ENCODE measurements around the gene ABI3.

DNA sequence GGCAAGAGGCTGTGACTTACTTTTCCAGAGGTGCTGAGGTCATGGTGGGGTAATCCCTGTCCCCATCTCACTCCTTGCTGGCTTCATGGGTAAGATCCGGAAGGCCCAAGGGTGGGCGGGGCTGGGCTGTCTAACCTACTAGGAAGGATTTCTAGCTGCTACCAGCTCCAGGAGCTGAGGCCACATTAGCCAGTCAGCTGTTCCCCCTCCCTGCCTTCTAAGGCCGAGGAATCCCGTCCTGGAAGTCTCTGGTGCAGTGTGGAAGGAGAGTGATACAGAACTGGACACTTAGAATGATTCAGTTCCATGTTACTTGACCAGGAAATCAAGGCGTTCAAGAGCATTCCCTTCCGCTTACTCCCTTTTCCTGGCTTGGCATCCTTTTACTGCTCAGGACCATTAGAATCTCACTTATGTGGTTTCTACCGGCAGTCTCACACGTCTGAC lies 9.0 kb upstream of the ABI3 start:
- TF ChIP-seq, protein P1, sequence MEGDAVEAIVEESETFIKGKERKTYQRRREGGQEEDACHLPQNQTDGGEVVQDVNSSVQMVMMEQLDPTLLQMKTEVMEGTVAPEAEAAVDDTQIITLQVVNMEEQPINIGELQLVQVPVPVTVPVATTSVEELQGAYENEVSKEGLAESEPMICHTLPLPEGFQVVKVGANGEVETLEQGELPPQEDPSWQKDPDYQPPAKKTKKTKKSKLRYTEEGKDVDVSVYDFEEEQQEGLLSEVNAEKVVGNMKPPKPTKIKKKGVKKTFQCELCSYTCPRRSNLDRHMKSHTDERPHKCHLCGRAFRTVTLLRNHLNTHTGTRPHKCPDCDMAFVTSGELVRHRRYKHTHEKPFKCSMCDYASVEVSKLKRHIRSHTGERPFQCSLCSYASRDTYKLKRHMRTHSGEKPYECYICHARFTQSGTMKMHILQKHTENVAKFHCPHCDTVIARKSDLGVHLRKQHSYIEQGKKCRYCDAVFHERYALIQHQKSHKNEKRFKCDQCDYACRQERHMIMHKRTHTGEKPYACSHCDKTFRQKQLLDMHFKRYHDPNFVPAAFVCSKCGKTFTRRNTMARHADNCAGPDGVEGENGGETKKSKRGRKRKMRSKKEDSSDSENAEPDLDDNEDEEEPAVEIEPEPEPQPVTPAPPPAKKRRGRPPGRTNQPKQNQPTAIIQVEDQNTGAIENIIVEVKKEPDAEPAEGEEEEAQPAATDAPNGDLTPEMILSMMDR (IDR thresholded peaks at IDR 0.05): no peak
- no peak for TF ChIP-seq POLR2A (IDR thresholded peaks at IDR 0.05)
